AG04450 (cell line): ENCODE results near the gene PI16. TPM values are rescaled to one million over a fixed set of nuclear protein-coding genes. Genes with fewer than 3 reads are reported as not detected.

Experiments
- CTCF ChIA-PET: fragments of 300-600, 350-600 bp; formaldehyde crosslinking; extraction: SDS; loops from one replicate; lab custom pipeline; 2022; ENCODE audit warnings: antibody characterized with exemption, inconsistent platforms; lab: Charles Lee
- POLR2A ChIA-PET: fragments of 350-600 bp; formaldehyde crosslinking; extraction: SDS; loops from one replicate; lab custom pipeline; 2021; ENCODE audit warnings: antibody characterized with exemption, inconsistent platforms; lab: Yijun Ruan, JAX
- DNase-seq: peaks from one replicate; pipeline ENCODE4 v3.0.0-alpha.2; 2011; ENCODE audit warnings: low read depth, low spot score
- H3K27ac ChIP-seq: one replicate; pipeline ENCODE4 v1.5.1; 2012; ENCODE audit warnings: low read depth, low read length, control low read depth
- H3K27me3 ChIP-seq: one replicate; pipeline ENCODE4 v1.6.0; 2012; ENCODE audit warnings: low read length; ENCODE audit not compliant: control insufficient read depth, insufficient read depth
- H3K4me3 ChIP-seq: 2 replicates; pipeline ENCODE4 v1.5.1; 2011; ENCODE audit warnings: mild to moderate bottlenecking, low read depth, low read length, control low read depth
- H3K9me3 ChIP-seq: 2 replicates; pipeline ENCODE4 v1.5.1; 2012; ENCODE audit warnings: low read length; ENCODE audit not compliant: control insufficient read depth, insufficient read depth
- polyA plus RNA-seq: library from polyadenylated mRNA; depleted of rRNA; stranded (reverse); fragments of >200 nt; gene quantifications from 2 replicates; pipeline ENCODE4 v1.2.3, GENCODE V29; 2011
- TF ChIP-seq, protein P1 (sequence below): IDR thresholded peaks from 2 replicates; pipeline ENCODE4 v1.5.1; 2011; ENCODE audit warnings: low read depth, low read length, control low read depth, inconsistent platforms

Gene PI16
- polyA plus RNA-seq, 1 experiment = 0.05 TPM

DNA sequence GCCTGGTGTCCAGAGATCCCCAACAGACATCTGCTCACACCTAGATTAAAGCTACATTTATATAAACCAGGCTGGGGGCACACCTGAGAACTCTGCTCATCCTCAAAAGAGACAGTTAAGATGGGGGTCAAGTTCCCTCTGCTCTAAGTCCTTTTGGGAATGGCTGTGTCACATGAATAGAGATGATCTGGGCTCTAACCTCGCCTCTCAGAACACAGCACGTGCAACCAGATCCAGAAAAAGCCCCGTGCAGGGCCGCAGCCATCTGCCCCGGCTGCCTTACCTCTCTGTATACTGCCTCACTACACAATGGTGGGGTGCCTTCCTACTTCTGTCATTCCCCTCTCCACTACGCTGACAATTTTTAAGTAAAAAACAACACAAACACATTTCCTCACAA, 25.6 kb downstream of the PI16 start:
- no peak overlapping the region for H3K4me3 ChIP-seq
- H3K9me3 ChIP-seq = no peaks in the 10 kb centered on the region; the same call in 1 of the 2 replicates
- H3K27me3 ChIP-seq = no peaks in the 10 kb centered on the region
- TF ChIP-seq, protein P1, sequence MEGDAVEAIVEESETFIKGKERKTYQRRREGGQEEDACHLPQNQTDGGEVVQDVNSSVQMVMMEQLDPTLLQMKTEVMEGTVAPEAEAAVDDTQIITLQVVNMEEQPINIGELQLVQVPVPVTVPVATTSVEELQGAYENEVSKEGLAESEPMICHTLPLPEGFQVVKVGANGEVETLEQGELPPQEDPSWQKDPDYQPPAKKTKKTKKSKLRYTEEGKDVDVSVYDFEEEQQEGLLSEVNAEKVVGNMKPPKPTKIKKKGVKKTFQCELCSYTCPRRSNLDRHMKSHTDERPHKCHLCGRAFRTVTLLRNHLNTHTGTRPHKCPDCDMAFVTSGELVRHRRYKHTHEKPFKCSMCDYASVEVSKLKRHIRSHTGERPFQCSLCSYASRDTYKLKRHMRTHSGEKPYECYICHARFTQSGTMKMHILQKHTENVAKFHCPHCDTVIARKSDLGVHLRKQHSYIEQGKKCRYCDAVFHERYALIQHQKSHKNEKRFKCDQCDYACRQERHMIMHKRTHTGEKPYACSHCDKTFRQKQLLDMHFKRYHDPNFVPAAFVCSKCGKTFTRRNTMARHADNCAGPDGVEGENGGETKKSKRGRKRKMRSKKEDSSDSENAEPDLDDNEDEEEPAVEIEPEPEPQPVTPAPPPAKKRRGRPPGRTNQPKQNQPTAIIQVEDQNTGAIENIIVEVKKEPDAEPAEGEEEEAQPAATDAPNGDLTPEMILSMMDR = no peak
- POLR2A ChIA-PET = no interaction called here
- CTCF ChIA-PET = interaction anchor here (1.5 to 3.8 kb wide), 5 partner anchors 38 to 214 kb away, joined by 4 to 20 read pairs (median 6); partner anchors contain the start of gene C6orf89
- no peak overlapping the region for H3K27ac ChIP-seq
- no peak for DNase-seq

GRCh38 chr6:36980876-36981619, 26.5 kb downstream of the PI16 start:
- DNase-seq = no peak
- H3K9me3 ChIP-seq = no peaks in the 10 kb centered on the region; the same call in 1 of the 2 replicates
- POLR2A ChIA-PET = no interaction called here
- H3K4me3 ChIP-seq = no peak overlapping the region
- CTCF ChIA-PET = interaction anchor here (1.6 to 3.8 kb wide), 4 partner anchors 37 to 215 kb away, joined by 4 to 20 read pairs (median 6); partner anchors contain the start of gene C6orf89
- H3K27ac ChIP-seq = no peak overlapping the region
- TF ChIP-seq, protein P1 = 0 out of 2 replicates have a peak, but pooled peaks have one; percentile 11
- no peaks in the 10 kb centered on the region for H3K27me3 ChIP-seq

DNA sequence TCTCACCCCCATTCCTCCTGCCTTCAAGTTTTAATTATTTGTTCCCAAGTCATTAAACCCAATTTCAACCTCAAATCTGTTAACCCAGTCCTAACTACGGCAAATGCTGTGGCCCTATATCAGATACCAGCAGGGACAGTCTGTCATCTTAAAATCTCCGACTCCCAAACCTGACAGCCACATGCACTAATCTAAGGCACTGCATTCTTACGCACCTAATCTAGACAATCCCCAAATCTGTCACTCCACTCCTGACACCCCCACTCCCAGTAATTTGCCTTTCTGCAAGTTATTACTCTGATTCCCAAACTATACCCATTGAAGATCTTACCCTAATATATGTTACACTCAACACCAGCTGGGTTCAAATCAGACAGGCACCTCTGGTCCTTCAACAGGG, 29.0 kb downstream of the PI16 start:
- CTCF ChIA-PET = interaction anchor here (0.9 to 1.0 kb wide), 2 partner anchors 34 to 98 kb away, joined by 3 to 4 read pairs; no protein-coding TSS in a partner anchor
- no peaks in the 10 kb centered on the region for H3K27me3 ChIP-seq
- H3K27ac ChIP-seq = no peak overlapping the region
- no peak overlapping the region; the same call in 1 of the 2 replicates for H3K4me3 ChIP-seq
- H3K9me3 ChIP-seq = no peaks in the 10 kb centered on the region; the same call in 1 of the 2 replicates
- no peak for DNase-seq
- TF ChIP-seq, protein P1 = no peak
- POLR2A ChIA-PET = no interaction called here

GRCh38 chr6:36984581-36985416, 30.3 kb downstream of the PI16 start:
- no peaks in the 10 kb centered on the region for H3K27me3 ChIP-seq
- H3K4me3 ChIP-seq = peak overlapping the region; percentile 93
- CTCF ChIA-PET = interaction anchor here (0.5 to 2.3 kb wide), 4 partner anchors 33 to 219 kb away, joined by 3 to 11 read pairs (median 4); no protein-coding TSS in a partner anchor
- H3K9me3 ChIP-seq = no peaks in the 10 kb centered on the region; the same call in 1 of the 2 replicates
- peak overlapping the region; percentile 57 for H3K27ac ChIP-seq
- TF ChIP-seq, protein P1 = no peak
- POLR2A ChIA-PET = interaction anchor here (0.6 to 0.7 kb wide), 4 partner anchors 25 to 165 kb away, joined by 3 to 6 read pairs (median 4); no protein-coding TSS in a partner anchor
- peak; percentile 45 for DNase-seq
